Measurements from ENCODE around the gene IFNAR2.

- TF ChIP-seq CTCF (conservative IDR thresholded peaks at IDR 0.05; ENCODE audit: low read depth, low read length) (no peak), EZH2phosphoT487 (IDR thresholded peaks at IDR 0.05; ENCODE audit: borderline replicate concordance, low read length) (no peak)
Measured at GRCh38 chr21:33255404-33255803, 25.7 kb downstream of the IFNAR2 start.
